ENCODE results near the gene KIF17.

The KIF17 gene

GRCh38 chr1:20696397-20697333, 21.1 kb downstream of the KIF17 start:
- FAIRE-seq (peak; percentile 93), DNase-seq (ENCODE audit: insufficient read length, low spot score) (peak; percentile 97)
- TF ChIP-seq TAF1 (IDR thresholded peaks at IDR 0.05; ENCODE audit: low read depth, low read length) (no peak), POLR2AphosphoS5 (IDR thresholded peaks at IDR 0.05; ENCODE audit: low read depth, low read length) (no peak), POU2F2 (IDR thresholded peaks at IDR 0.05; ENCODE audit: low read depth, low read length) (no peak), PAX5 (IDR thresholded peaks at IDR 0.05; ENCODE audit: insufficient read depth, low read length, severe bottlenecking) (no peak), SPI1 (IDR thresholded peaks at IDR 0.05; ENCODE audit: low read depth, low read length) (no peak), POLR2A (IDR thresholded peaks at IDR 0.05; ENCODE audit: low read depth, low read length) (no peak)

- no peak for FAIRE-seq
Measured at GRCh38 chr1:20695515-20695914, 22.3 kb downstream of the KIF17 start.

DNA sequence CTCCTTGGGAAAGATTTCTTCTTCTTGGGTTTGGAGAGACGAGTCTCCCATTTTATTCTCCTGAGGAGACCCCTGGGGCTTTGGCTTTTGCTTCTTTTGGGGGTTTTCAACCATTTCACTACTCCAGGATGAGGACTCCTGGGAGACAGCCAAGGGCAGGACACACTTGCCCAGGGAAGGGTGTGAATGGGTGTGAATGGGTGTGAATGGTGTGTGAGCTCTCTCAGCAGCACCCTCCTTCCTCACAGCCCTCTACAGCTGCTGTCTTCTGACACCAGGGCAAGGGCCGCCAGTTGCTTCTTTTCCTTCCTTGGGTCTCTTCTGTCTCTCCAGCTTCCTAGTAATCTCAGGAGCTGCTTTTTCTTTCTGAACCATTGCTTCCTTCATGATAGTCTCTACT, 24.2 kb downstream of the KIF17 start:
- no peak for TF ChIP-seq POLR2AphosphoS5 (IDR thresholded peaks at IDR 0.05; ENCODE audit: low read depth, low read length)
- no peak for TF ChIP-seq TAF1 (IDR thresholded peaks at IDR 0.05; ENCODE audit: low read depth, low read length)
- TF ChIP-seq SPI1 (IDR thresholded peaks at IDR 0.05; ENCODE audit: low read depth, low read length) = no peak
- TF ChIP-seq POU2F2 (IDR thresholded peaks at IDR 0.05; ENCODE audit: low read depth, low read length) = no peak
- DNase-seq (ENCODE audit: insufficient read length, low spot score) (no peak), FAIRE-seq (no peak)

More at GRCh38 chr1:20695515-20695914, 22.3 kb downstream of the KIF17 start:
- no peak for DNase-seq (ENCODE audit: insufficient read length, low spot score)
- TF ChIP-seq POU2F2 (IDR thresholded peaks at IDR 0.05; ENCODE audit: low read depth, low read length) = no peak
- TF ChIP-seq POLR2A (IDR thresholded peaks at IDR 0.05; ENCODE audit: low read depth, low read length) = no peak
- no peak for TF ChIP-seq POLR2AphosphoS5 (IDR thresholded peaks at IDR 0.05; ENCODE audit: low read depth, low read length)
- no peak for TF ChIP-seq SPI1 (IDR thresholded peaks at IDR 0.05; ENCODE audit: low read depth, low read length)
- TF ChIP-seq PAX5 (IDR thresholded peaks at IDR 0.05; ENCODE audit: insufficient read depth, low read length, severe bottlenecking) = no peak

GRCh38 chr1:20691872-20692271, 25.9 kb downstream of the KIF17 start:
- FAIRE-seq (no peak), DNase-seq (ENCODE audit: insufficient read length, low spot score) (no peak)
- no peak for TF ChIP-seq PAX5 (IDR thresholded peaks at IDR 0.05; ENCODE audit: insufficient read depth, low read length, severe bottlenecking)
- TF ChIP-seq TAF1 (IDR thresholded peaks at IDR 0.05; ENCODE audit: low read depth, low read length) = no peak
- no peak for TF ChIP-seq POLR2AphosphoS5 (IDR thresholded peaks at IDR 0.05; ENCODE audit: low read depth, low read length)
- TF ChIP-seq POU2F2 (IDR thresholded peaks at IDR 0.05; ENCODE audit: low read depth, low read length) = no peak

- FAIRE-seq (no peak), DNase-seq (ENCODE audit: insufficient read length, low spot score) (no peak)
- no peak for TF ChIP-seq PAX5 (IDR thresholded peaks at IDR 0.05; ENCODE audit: insufficient read depth, low read length, severe bottlenecking)
- no peak for TF ChIP-seq SPI1 (IDR thresholded peaks at IDR 0.05; ENCODE audit: low read depth, low read length)
- TF ChIP-seq POU2F2 (IDR thresholded peaks at IDR 0.05; ENCODE audit: low read depth, low read length) = no peak
- no peak for TF ChIP-seq POLR2AphosphoS5 (IDR thresholded peaks at IDR 0.05; ENCODE audit: low read depth, low read length)
- TF ChIP-seq POLR2A (IDR thresholded peaks at IDR 0.05; ENCODE audit: low read depth, low read length) = no peak
- TF ChIP-seq TAF1 (IDR thresholded peaks at IDR 0.05; ENCODE audit: low read depth, low read length) = no peak
Measured at GRCh38 chr1:20689645-20690056, 28.2 kb downstream of the KIF17 start.

GRCh38 chr1:20686883-20687725, 30.7 kb downstream of the KIF17 start:
- TF ChIP-seq POLR2A (IDR thresholded peaks at IDR 0.05; ENCODE audit: low read depth, low read length) = no peak
- TF ChIP-seq TAF1 (IDR thresholded peaks at IDR 0.05; ENCODE audit: low read depth, low read length) = no peak
- DNase-seq (ENCODE audit: insufficient read length, low spot score) (no peak), FAIRE-seq (no peak)

- FAIRE-seq (no peak), DNase-seq (ENCODE audit: insufficient read length, low spot score) (no peak)
- TF ChIP-seq POLR2AphosphoS5 (IDR thresholded peaks at IDR 0.05; ENCODE audit: low read depth, low read length) (no peak), SPI1 (IDR thresholded peaks at IDR 0.05; ENCODE audit: low read depth, low read length) (no peak)
Measured at GRCh38 chr1:20685741-20686140, 32.1 kb downstream of the KIF17 start.

GRCh38 chr1:20685099-20685662, 32.6 kb downstream of the KIF17 start:
- DNase-seq (ENCODE audit: insufficient read length, low spot score) (no peak), FAIRE-seq (no peak)
- TF ChIP-seq TAF1 (IDR thresholded peaks at IDR 0.05; ENCODE audit: low read depth, low read length) (no peak), SPI1 (IDR thresholded peaks at IDR 0.05; ENCODE audit: low read depth, low read length) (no peak), POLR2AphosphoS5 (IDR thresholded peaks at IDR 0.05; ENCODE audit: low read depth, low read length) (no peak), PAX5 (IDR thresholded peaks at IDR 0.05; ENCODE audit: insufficient read depth, low read length, severe bottlenecking) (no peak), POLR2A (IDR thresholded peaks at IDR 0.05; ENCODE audit: low read depth, low read length) (no peak), POU2F2 (IDR thresholded peaks at IDR 0.05; ENCODE audit: low read depth, low read length) (no peak)

DNA sequence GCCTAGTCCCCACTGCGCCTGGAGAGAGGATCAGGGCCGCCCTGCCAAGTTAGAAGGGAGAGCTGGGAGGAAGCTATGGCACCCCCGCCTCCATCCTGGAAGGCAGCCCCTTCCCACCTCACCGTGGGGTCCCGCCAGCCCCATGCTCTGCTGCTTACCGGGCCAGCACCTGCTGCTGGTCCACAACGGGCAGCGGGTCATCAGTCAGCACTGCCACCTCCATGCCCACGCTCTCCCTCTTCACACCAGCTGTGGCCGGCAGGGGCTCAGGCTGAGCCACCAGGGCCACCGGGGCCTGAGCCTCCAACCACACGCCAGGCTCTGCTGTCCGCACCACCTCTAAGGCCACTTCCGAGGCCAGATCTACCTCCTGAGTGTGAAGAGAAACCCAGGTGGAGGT, 33.2 kb downstream of the KIF17 start:
- FAIRE-seq = no peak
- no peak for TF ChIP-seq SPI1 (IDR thresholded peaks at IDR 0.05; ENCODE audit: low read depth, low read length)
- no peak for DNase-seq (ENCODE audit: insufficient read length, low spot score)
